Adrenal gland (tissue), 12 donors: ENCODE data around the gene LGALS3BP. TPM values are rescaled to one million over a fixed set of nuclear protein-coding genes. Genes with fewer than 3 reads are reported as not detected.
A peak's percentile ranks its signal among the peaks of the same experiment; 100 is the strongest.

Experiments used
- DNase-seq, 7 donors: peaks; one replicate each; pipeline ENCODE4 v3.0.0-alpha.2; 2019 to 2020
- H3K27ac ChIP-seq, 5 donors: fragments of 200-600 bp; sonication (generic) in 4 of 5; 1 replicate in 3 of 5; 2 replicates in 2 of 5; pipeline versions ENCODE4 v1.5.1 to v1.8.0; 2016 to 2020; ENCODE audit warnings: mild to moderate bottlenecking in 1 of 5
- H3K27me3 ChIP-seq: fragments of 200-600 bp; 2 replicates; pipeline ENCODE4 v1.8.0; 2021
- H3K36me3 ChIP-seq, 2 donors: fragments of 200-600 bp; replicated peaks in 1 of 2; 1 replicate in 1 of 2; 2 replicates in 1 of 2; pipeline versions ENCODE4 v1.5.1 to v1.8.0; 2018 to 2022
- H3K4me1 ChIP-seq, 2 donors: fragments of 200-600 bp; replicated peaks in 1 of 2; 1 replicate in 1 of 2; 2 replicates in 1 of 2; pipeline versions ENCODE4 v1.5.1 to v1.8.0; 2018 to 2021
- H3K4me3 ChIP-seq, 4 donors: fragments of 200-600 bp; sonication (generic) in 3 of 4; one replicate each; pipeline ENCODE4 v1.5.1; 2016 to 2018
- H3K9me3 ChIP-seq, 3 donors: fragments of 200-600 bp; sonication (generic) in 1 of 3; replicated peaks in 1 of 3; 1 replicate in 2 of 3; 2 replicates in 1 of 3; pipeline versions ENCODE4 v1.5.1 to v1.8.0; 2016 to 2021
- CTCF ChIP-seq, 6 experiments: fragments of 450-650 bp in 4 of 6; fragments of 200-600 bp in 2 of 6; sonication (generic) in 1 of 6; IDR thresholded peaks; 1 replicate in 5 of 6; 2 replicates in 1 of 6; pipeline versions ENCODE4 v1.5.1 to v1.8.0; 2016 to 2021; ENCODE audit warnings: antibody characterized with exemption in 6 of 6, mild to moderate bottlenecking in 2 of 6, moderate library complexity in 1 of 6
- POLR2A ChIP-seq, 2 donors: fragments of 450-650 bp; IDR thresholded peaks; one replicate each; pipeline ENCODE4 v1.6.1; 2017; ENCODE audit warnings: antibody characterized with exemption in 2 of 2, mild to moderate bottlenecking in 2 of 2, moderate library complexity in 1 of 2
- WGBS, 4 donors: extraction: QIAGEN DNeasy Blood & Tissue Kit in 2 of 4; methylation state at CpG; one replicate each; pipeline versions ENCODE4 v1.1.5 to v1.1.7; 2013 to 2017; 5-methylcytosine and 5-hydroxymethylcytosine counted together
- intact Hi-C, 2 donors: fragments of 100-400 bp; cut with DNase I; formaldehyde crosslinking; loops; one replicate each; pipeline versions ENCODE4 v1.14.1 to v1.15.0; 2022 to 2023
- polyA plus RNA-seq, 3 donors: library from polyadenylated mRNA; stranded (reverse); fragments of 200-250 nt in 2 of 3; fragments of 350-450 nt in 1 of 3; fragmentation: Illumina TruSeq in 1 of 3; extraction: RNeasy Lipid Tissue Mini Kit (QIAGEN cat#74804) in 1 of 3; gene quantifications; one replicate each; pipeline ENCODE4 v1.2.3, GENCODE V29; 2013 to 2014
- total RNA-seq, 9 donors: library from RNA; depleted of rRNA in 4 of 9; stranded (reverse); fragments of >200 nt in 4 of 9; fragments of 120-200 nt in 1 of 9; fragmentation: NEBNext Ultra II Directional in 1 of 9; extraction: Animal tissue kit (Norgen Biotek cat#: 25700) in 1 of 9; gene quantifications; one replicate each; pipeline versions ENCODE4 v1.1.0 to v1.2.4, GENCODE V29; 2013 to 2023
- donor health status: healthy with polysubstance abuse.
- donor health status: Bipolar disorder and iron deficiency.
- donor health status: DM: yes; HTN: yes; CAD: no.
- donor health status: DM: no; HTN: no; CAD: no.
- donor health status: DM: no; HTN: no; CAD: no.
- donor health status: DM: yes; HTN: yes; CAD: no.

The LGALS3BP gene
- total and polyA plus RNA-seq, 12 donors, result 144 to 1,588 (median 726) TPM

- Histone ChIP-seq H3K27ac (peak overlapping the region in 2 of 5 donors; percentile 2 to 34), H3K4me3 (no peak overlapping the region), H3K4me1 (peaks cover 23 to 38% of the 10 kb centered on the region in 2 donors), H3K9me3 (no peaks in the 10 kb centered on the region), H3K27me3 (no peaks in the 10 kb centered on the region), H3K36me3 (no peaks in the 10 kb centered on the region)
- DNase-seq, result peak in 4 of 7 donors; percentile 11 to 54 (median 18)
- TF ChIP-seq POLR2A (IDR thresholded peaks at IDR 0.05), result no peak
- intact Hi-C loops, result no loop called here
- WGBS, 4 donors, result 71 to 82% (median 77%) methylated on average over 8 of the region's 8 CpGs
These were observed 26.3 kb upstream of the LGALS3BP start for GRCh38 chr17:79006046-79006445.

- Histone ChIP-seq H3K4me3 (no peak overlapping the region), H3K4me1 (peaks cover 23 to 38% of the 10 kb centered on the region in 2 donors), H3K9me3 (no peaks in the 10 kb centered on the region), H3K27me3 (no peaks in the 10 kb centered on the region), H3K36me3 (no peaks in the 10 kb centered on the region), H3K27ac (peak overlapping the region in 2 of 5 donors; percentile 2 to 34)
- 51 to 57% (median 55%) methylated on average over 10 to 12 of the region's 12 CpGs for WGBS, 4 donors
- peak in 5 of 7 donors; percentile 17 to 55 (median 33) for DNase-seq
- TF ChIP-seq CTCF (IDR thresholded peaks at IDR 0.05), result no peak
- no peak for TF ChIP-seq POLR2A (IDR thresholded peaks at IDR 0.05)
- intact Hi-C loops, result no loop called here
These were observed 25.5 kb upstream of the LGALS3BP start for GRCh38 chr17:79005063-79005861.

GRCh38 chr17:79003661-79004411 is 24.1 kb upstream of the LGALS3BP start:
- intact Hi-C loops, result no loop called here
- H3K36me3 ChIP-seq, result peaks cover 0 to 12% of the 10 kb centered on the region in 2 donors
- H3K27me3 ChIP-seq, result no peaks in the 10 kb centered on the region
- no peak overlapping the region for H3K4me3 ChIP-seq
- peak in 2 of 7 donors; percentile 11 to 16 for DNase-seq
- TF ChIP-seq CTCF (IDR thresholded peaks at IDR 0.05) (no peak), POLR2A (IDR thresholded peaks at IDR 0.05) (no peak)
- no peak overlapping the region for H3K27ac ChIP-seq
- H3K4me1 ChIP-seq, result peaks cover 22 to 43% of the 10 kb centered on the region in 2 donors
- H3K9me3 ChIP-seq, result no peaks in the 10 kb centered on the region
- WGBS, 4 donors, result 81 to 92% (median 83%) methylated on average over 2 to 3 of the region's 3 CpGs; no CpG with 5 or more reads in 1 of the 4 donors

- Histone ChIP-seq H3K9me3 (no peaks in the 10 kb centered on the region), H3K27ac (no peak overlapping the region), H3K4me1 (peaks cover 24 to 43% of the 10 kb centered on the region in 2 donors), H3K4me3 (no peak overlapping the region), H3K36me3 (peaks cover 0 to 20% of the 10 kb centered on the region in 2 donors), H3K27me3 (no peaks in the 10 kb centered on the region)
- intact Hi-C loops, result no loop called here
- WGBS, 4 donors, result 75 to 87% (median 84%) methylated on average over 19 to 20 of the region's 20 CpGs
- peak in 4 of 7 donors; percentile 8 to 49 (median 16) for DNase-seq
- TF ChIP-seq POLR2A (IDR thresholded peaks at IDR 0.05) (no peak), CTCF (IDR thresholded peaks at IDR 0.05) (no peak)
These were observed 23.3 kb upstream of the LGALS3BP start for GRCh38 chr17:79002796-79003593.
